Neural cell (in vitro differentiated cells): ENCODE data around the gene GRIA3. TPM values are rescaled to one million over a fixed set of nuclear protein-coding genes. Genes with fewer than 3 reads are reported as not detected.

ENCODE experiments used
- H2AFZ ChIP-seq: fragments of 200-600, 300-800 bp; sonication (generic), shearing (Covaris generic); 2 replicates; pipeline ENCODE4 v1.6.0; 2014; ENCODE audit warnings: low read depth, mild to moderate bottlenecking, antibody characterized with exemption, low read length, moderate library complexity
- H3F3A ChIP-seq: fragments of 200-600 bp; shearing (Covaris generic); 2 replicates; pipeline ENCODE4 v1.6.1; 2016; ENCODE audit warnings: mild to moderate bottlenecking, moderate library complexity, mixed read lengths, antibody characterized with exemption, low read length; ENCODE audit not compliant: insufficient read depth, poor library complexity, severe bottlenecking
- H3K27ac ChIP-seq: fragments of 200-600, 300-800 bp; sonication (generic), shearing (Covaris generic); 2 replicates; pipeline ENCODE4 v1.5.1; 2014; ENCODE audit warnings: mild to moderate bottlenecking, low read length, moderate library complexity
- H3K27me3 ChIP-seq: fragments of 300-800, 200-600 bp; sonication (generic), shearing (Covaris generic); 2 replicates; pipeline ENCODE4 v1.6.0; 2014; ENCODE audit warnings: mild to moderate bottlenecking, low read depth, low read length, moderate library complexity; ENCODE audit not compliant: insufficient read depth
- H3K36me3 ChIP-seq: fragments of 300-800, 200-600 bp; sonication (generic), shearing (Covaris generic); 2 replicates; pipeline ENCODE4 v1.5.1; 2014; ENCODE audit warnings: mild to moderate bottlenecking, antibody characterized with exemption, low read length, moderate library complexity; ENCODE audit not compliant: insufficient read depth
- H3K4me2 ChIP-seq: fragments of 300-800, 200-600 bp; sonication (generic), shearing (Covaris generic); 2 replicates; pipeline ENCODE4 v1.6.0; 2014; ENCODE audit warnings: mild to moderate bottlenecking, low read length
- H3K4me3 ChIP-seq: fragments of 300-800, 200-600 bp; sonication (generic), shearing (Covaris generic); 2 replicates; pipeline ENCODE4 v1.5.1; 2014; ENCODE audit warnings: mild to moderate bottlenecking, low read length, moderate library complexity
- H3K79me2 ChIP-seq: fragments of 200-600 bp; shearing (Covaris generic); replicated peaks from 2 replicates; pipeline ENCODE4 v1.6.0; 2014; ENCODE audit warnings: mild to moderate bottlenecking, low read length, moderate library complexity; ENCODE audit not compliant: insufficient read depth
- H3K9ac ChIP-seq: fragments of 300-800, 200-600 bp; sonication (generic), shearing (Covaris generic); 2 replicates; pipeline ENCODE4 v1.6.1; 2016; ENCODE audit warnings: mild to moderate bottlenecking, low read length, mixed read lengths
- H3K9me2 ChIP-seq: fragments of 200-600 bp; shearing (Covaris generic); 2 replicates; pipeline ENCODE4 v1.6.1; 2016; ENCODE audit warnings: mild to moderate bottlenecking, low read length, mixed read lengths; ENCODE audit not compliant: insufficient read depth
- H3K9me3 ChIP-seq: fragments of 200-600, 300-800 bp; sonication (generic), shearing (Covaris generic); 2 replicates; pipeline ENCODE4 v1.6.1; 2016; ENCODE audit warnings: mild to moderate bottlenecking, mixed run types, low read length, moderate library complexity, mixed read lengths
- H4K20me1 ChIP-seq: fragments of 200-600 bp; shearing (Covaris generic); 2 replicates; pipeline ENCODE4 v1.6.1; 2016; ENCODE audit warnings: mild to moderate bottlenecking, mixed run types; ENCODE audit not compliant: insufficient read depth
- EP300 ChIP-seq: fragments of 450-650 bp; conservative IDR thresholded peaks from 2 replicates; pipeline ENCODE4 v1.6.1; 2014; ENCODE audit warnings: antibody characterized with exemption, mild to moderate bottlenecking, moderate library complexity; ENCODE audit not compliant: poor library complexity, severe bottlenecking
- EZH2 ChIP-seq: fragments of 200-600, 300-800 bp; shearing (Covaris generic), sonication (generic); IDR thresholded peaks from 2 replicates; pipeline ENCODE4 v1.6.1; 2014; ENCODE audit warnings: antibody characterized with exemption, low read length, borderline replicate concordance, mild to moderate bottlenecking; ENCODE audit not compliant: insufficient read depth, poor library complexity, severe bottlenecking
- MXI1 ChIP-seq: fragments of 450-650 bp; conservative IDR thresholded peaks from 2 replicates; pipeline ENCODE4 v1.6.1; 2014; ENCODE audit warnings: antibody characterized with exemption, mild to moderate bottlenecking; ENCODE audit not compliant: poor library complexity, severe bottlenecking
- POLR2AphosphoS5 ChIP-seq: IDR thresholded peaks from 2 replicates; pipeline ENCODE4 v1.6.1; 2012
- RAD21 ChIP-seq: fragments of 450-650 bp; conservative IDR thresholded peaks from 2 replicates; pipeline ENCODE4 v1.6.1; 2014; ENCODE audit warnings: antibody characterized with exemption, mild to moderate bottlenecking, moderate library complexity
- REST ChIP-seq: IDR thresholded peaks from 2 replicates; pipeline ENCODE4 v1.6.1; 2012; ENCODE audit warnings: borderline replicate concordance
- SMC3 ChIP-seq: fragments of 450-650 bp; conservative IDR thresholded peaks from 2 replicates; pipeline ENCODE4 v1.6.1; 2014; ENCODE audit warnings: antibody characterized with exemption, mild to moderate bottlenecking, moderate library complexity; ENCODE audit not compliant: poor library complexity
- TAF1 ChIP-seq: IDR thresholded peaks from 2 replicates; pipeline ENCODE4 v1.6.1; 2012; ENCODE audit warnings: low read depth
- polyA plus RNA-seq: library from polyadenylated mRNA; depleted of rRNA; stranded (reverse); fragments of >200 nt; gene quantifications from 2 replicates; pipeline ENCODE4 v1.2.3, GENCODE V29; 2014
- TF ChIP-seq, protein P1 (sequence below): fragments of 450-650 bp; IDR thresholded peaks from 2 replicates; pipeline ENCODE4 v1.5.1; 2014; ENCODE audit warnings: antibody characterized with exemption, mild to moderate bottlenecking, moderate library complexity; ENCODE audit not compliant: poor library complexity, severe bottlenecking

GRIA3 gene
- polyA plus RNA-seq, 1 donor from 2014 or later, result 7.8 TPM

DNA sequence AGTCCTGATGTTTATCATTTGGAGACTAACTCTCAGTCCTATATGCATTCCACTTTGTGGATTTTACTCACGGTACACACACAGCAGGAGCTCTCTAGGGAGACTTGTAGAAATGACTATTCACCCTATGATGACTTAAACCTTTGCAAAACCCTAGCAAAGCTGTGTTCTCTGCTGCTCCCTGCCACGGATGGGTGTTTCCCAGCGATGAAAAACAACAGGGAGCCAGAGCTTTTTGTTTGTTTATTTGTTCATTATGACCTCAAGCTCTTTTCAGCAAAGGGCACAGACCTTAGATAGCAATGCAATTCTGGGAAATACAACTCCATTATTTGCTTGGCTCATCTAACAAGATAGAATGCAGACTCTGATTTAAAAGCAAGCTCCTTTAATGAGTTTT, 156.6 kb downstream of the GRIA3 start:
- H3K36me3 ChIP-seq, result no peaks in the 10 kb centered on the region
- H4K20me1 ChIP-seq, result no peaks in the 10 kb centered on the region
- no peaks in the 10 kb centered on the region for H3K9me3 ChIP-seq
- H3K27ac ChIP-seq, result no peak overlapping the region
- H3K9ac ChIP-seq, result no peak overlapping the region
- TF ChIP-seq REST, result no peak
- no peak for TF ChIP-seq TAF1
- no peak for TF ChIP-seq POLR2AphosphoS5
- no peak for TF ChIP-seq MXI1
- TF ChIP-seq SMC3, result no peak
- TF ChIP-seq, protein P1, sequence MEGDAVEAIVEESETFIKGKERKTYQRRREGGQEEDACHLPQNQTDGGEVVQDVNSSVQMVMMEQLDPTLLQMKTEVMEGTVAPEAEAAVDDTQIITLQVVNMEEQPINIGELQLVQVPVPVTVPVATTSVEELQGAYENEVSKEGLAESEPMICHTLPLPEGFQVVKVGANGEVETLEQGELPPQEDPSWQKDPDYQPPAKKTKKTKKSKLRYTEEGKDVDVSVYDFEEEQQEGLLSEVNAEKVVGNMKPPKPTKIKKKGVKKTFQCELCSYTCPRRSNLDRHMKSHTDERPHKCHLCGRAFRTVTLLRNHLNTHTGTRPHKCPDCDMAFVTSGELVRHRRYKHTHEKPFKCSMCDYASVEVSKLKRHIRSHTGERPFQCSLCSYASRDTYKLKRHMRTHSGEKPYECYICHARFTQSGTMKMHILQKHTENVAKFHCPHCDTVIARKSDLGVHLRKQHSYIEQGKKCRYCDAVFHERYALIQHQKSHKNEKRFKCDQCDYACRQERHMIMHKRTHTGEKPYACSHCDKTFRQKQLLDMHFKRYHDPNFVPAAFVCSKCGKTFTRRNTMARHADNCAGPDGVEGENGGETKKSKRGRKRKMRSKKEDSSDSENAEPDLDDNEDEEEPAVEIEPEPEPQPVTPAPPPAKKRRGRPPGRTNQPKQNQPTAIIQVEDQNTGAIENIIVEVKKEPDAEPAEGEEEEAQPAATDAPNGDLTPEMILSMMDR, result no peak
- TF ChIP-seq EP300, result no peak
- TF ChIP-seq EZH2, result no peak
- no peak for TF ChIP-seq RAD21
- H2AFZ ChIP-seq, result no peak overlapping the region
- no peak overlapping the region for H3K4me3 ChIP-seq
- no peak overlapping the region for H3K4me2 ChIP-seq
- H3K9me2 ChIP-seq, result no peaks in the 10 kb centered on the region
- H3F3A ChIP-seq, result no peaks in the 10 kb centered on the region
- no peaks in the 10 kb centered on the region for H3K27me3 ChIP-seq
- H3K79me2 ChIP-seq, result no peaks in the 10 kb centered on the region

- Histone ChIP-seq H3K36me3 (no peaks in the 10 kb centered on the region), H3F3A (no peaks in the 10 kb centered on the region), H4K20me1 (no peaks in the 10 kb centered on the region), H3K9me3 (no peaks in the 10 kb centered on the region), H3K9me2 (no peaks in the 10 kb centered on the region), H3K79me2 (no peaks in the 10 kb centered on the region), H3K9ac (no peak overlapping the region), H3K27ac (no peak overlapping the region), H3K27me3 (no peaks in the 10 kb centered on the region), H3K4me2 (no peak overlapping the region), H2AFZ (no peak overlapping the region), H3K4me3 (no peak overlapping the region)
- TF ChIP-seq MXI1 (no peak), SMC3 (no peak), RAD21 (no peak), EP300 (no peak), TAF1 (no peak), POLR2AphosphoS5 (no peak), REST (no peak), EZH2 (no peak)
- TF ChIP-seq, protein P1, result no peak
Measured at GRCh38 chrX:123348468-123348867, 164.4 kb downstream of the GRIA3 start.
